BJ (cell line): Measurements from ENCODE around the gene ATAD3C. TPM values are rescaled to one million over a fixed set of nuclear protein-coding genes. Genes with fewer than 3 reads are reported as not detected.
"Not testable (repeated sequence)": the region's sequence is repeated elsewhere in the genome, so short reads cannot be mapped to it uniquely, and the experiment has no call there.

Experiments
- CTCF ChIA-PET: fragments of 350-600 bp; formaldehyde crosslinking; extraction: SDS; loops from one replicate; lab custom pipeline; 2021; ENCODE audit warnings: antibody characterized with exemption, inconsistent platforms; lab: Yijun Ruan, JAX
- POLR2A ChIA-PET: fragments of 300-600 bp; sonication (Branson Sonifier 250); formaldehyde crosslinking; extraction: SDS; loops from one replicate; lab custom pipeline; 2021; ENCODE audit warnings: antibody characterized with exemption; lab: Charles Lee
- DNase-seq: peaks from one replicate; pipeline ENCODE4 v3.0.0-alpha.2; 2011; ENCODE audit warnings: low read depth
- H3K27me3 ChIP-seq: 2 replicates; pipeline ENCODE4 v1.6.0; 2011; ENCODE audit warnings: low read length; ENCODE audit not compliant: control insufficient read depth, insufficient read depth
- H3K36me3 ChIP-seq: 2 replicates; pipeline ENCODE4 v1.5.1; 2011; ENCODE audit warnings: low read length; ENCODE audit not compliant: control insufficient read depth, insufficient read depth
- H3K4me3 ChIP-seq: 2 replicates; pipeline ENCODE4 v1.5.1; 2011; ENCODE audit warnings: low read depth, mild to moderate bottlenecking, control low read depth, low read length
- polyA plus RNA-seq: library from polyadenylated mRNA; depleted of rRNA; stranded (reverse); fragments of >200 nt; gene quantifications from 2 replicates; pipeline ENCODE4 v1.2.3, GENCODE V29; 2011
- TF ChIP-seq, protein P1 (sequence below): IDR thresholded peaks from 2 replicates; pipeline ENCODE4 v1.5.1; 2011; ENCODE audit warnings: low read depth, mild to moderate bottlenecking, control low read depth, inconsistent platforms, low read length, moderate library complexity; ENCODE audit not compliant: insufficient read depth

Gene ATAD3C
- polyA plus RNA-seq, 1 experiment, result 0.06 TPM

- TF ChIP-seq, protein P1, sequence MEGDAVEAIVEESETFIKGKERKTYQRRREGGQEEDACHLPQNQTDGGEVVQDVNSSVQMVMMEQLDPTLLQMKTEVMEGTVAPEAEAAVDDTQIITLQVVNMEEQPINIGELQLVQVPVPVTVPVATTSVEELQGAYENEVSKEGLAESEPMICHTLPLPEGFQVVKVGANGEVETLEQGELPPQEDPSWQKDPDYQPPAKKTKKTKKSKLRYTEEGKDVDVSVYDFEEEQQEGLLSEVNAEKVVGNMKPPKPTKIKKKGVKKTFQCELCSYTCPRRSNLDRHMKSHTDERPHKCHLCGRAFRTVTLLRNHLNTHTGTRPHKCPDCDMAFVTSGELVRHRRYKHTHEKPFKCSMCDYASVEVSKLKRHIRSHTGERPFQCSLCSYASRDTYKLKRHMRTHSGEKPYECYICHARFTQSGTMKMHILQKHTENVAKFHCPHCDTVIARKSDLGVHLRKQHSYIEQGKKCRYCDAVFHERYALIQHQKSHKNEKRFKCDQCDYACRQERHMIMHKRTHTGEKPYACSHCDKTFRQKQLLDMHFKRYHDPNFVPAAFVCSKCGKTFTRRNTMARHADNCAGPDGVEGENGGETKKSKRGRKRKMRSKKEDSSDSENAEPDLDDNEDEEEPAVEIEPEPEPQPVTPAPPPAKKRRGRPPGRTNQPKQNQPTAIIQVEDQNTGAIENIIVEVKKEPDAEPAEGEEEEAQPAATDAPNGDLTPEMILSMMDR, result no peak
- Histone ChIP-seq H3K27me3 (peaks cover 4% of the 10 kb centered on the region; the same call in 1 of the 2 replicates), H3K36me3 (no peaks in the 10 kb centered on the region), H3K4me3 (no peak overlapping the region)
- CTCF ChIA-PET, result interaction anchor here (1.3 to 3.2 kb wide), 4 partner anchors 12 to 29 kb away, joined by 3 to 25 read pairs (median 7); partner anchors contain the start of gene ATAD3C
- POLR2A ChIA-PET, result no interaction called here
- no peak for DNase-seq
Measured at GRCh38 chr1:1439546-1440261, 9.8 kb upstream of the ATAD3C start.

GRCh38 chr1:1440262-1441001 is 9.1 kb upstream of the ATAD3C start:
- ChIA-PET CTCF (interaction anchor here (0.6 to 3.5 kb wide), 12 partner anchors 10 to 89 kb away, joined by 3 to 25 read pairs (median 4); partner anchors contain the start of genes ATAD3C and AURKAIP1), POLR2A (no interaction called here)
- no peak for DNase-seq
- H3K36me3 ChIP-seq, result no peaks in the 10 kb centered on the region
- peaks cover 4% of the 10 kb centered on the region; the same call in 1 of the 2 replicates for H3K27me3 ChIP-seq
- TF ChIP-seq, protein P1, result no peak
- H3K4me3 ChIP-seq, result no peak overlapping the region

DNA sequence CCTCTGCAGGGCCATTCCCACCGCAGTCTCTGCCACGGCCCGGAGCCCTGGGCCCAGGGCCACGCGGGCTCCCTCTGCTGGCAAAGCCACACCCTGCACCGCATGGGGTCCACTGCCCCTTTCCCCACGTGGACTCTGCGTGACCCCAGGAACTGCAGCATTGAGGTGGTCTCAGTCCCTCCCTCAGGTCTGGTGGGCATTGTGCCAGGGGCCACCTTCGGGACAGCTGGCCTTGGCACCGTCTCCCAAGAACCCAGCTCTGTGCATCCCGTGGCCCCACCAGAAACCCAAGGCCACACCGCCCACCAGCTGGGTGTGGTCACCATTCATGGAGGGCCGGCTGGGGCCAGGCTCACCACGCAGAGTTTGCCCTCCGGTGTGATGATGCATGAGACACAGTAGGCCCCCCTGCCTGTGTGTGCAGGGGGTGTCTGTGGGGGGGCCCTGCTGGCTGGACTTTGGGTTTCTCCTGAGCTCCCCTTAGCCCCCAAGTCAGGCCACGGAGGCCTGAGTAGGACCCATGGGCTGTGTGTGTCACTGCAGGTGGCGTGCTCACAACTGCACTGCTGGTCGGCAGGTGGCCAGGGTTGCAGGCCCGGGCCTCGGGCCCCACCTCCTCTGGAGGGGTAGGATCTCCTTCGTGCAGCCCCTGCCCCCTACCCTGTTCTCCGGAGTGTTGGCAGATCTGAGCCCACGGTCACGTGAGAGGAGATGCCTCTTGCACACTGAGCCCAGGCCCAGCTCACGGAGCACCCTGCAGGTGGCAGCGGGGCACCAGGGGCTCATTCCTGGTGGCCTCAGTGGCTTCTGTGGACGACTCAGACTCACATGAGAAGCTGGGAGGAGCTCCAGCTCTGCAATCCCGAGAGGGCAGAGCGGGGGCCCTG is 8.2 kb upstream of the ATAD3C start:
- no peak for DNase-seq
- Histone ChIP-seq H3K27me3 (peaks cover 4% of the 10 kb centered on the region; the same call in 1 of the 2 replicates), H3K4me3 (no peak overlapping the region), H3K36me3 (no peaks in the 10 kb centered on the region)
- CTCF ChIA-PET, result interaction anchor here (0.6 to 3.5 kb wide), 12 partner anchors 10 to 93 kb away, joined by 3 to 25 read pairs (median 4); partner anchors contain the start of genes ATAD3C and AURKAIP1
- TF ChIP-seq, protein P1, result peak; percentile 92
- POLR2A ChIA-PET, result no interaction called here

DNA sequence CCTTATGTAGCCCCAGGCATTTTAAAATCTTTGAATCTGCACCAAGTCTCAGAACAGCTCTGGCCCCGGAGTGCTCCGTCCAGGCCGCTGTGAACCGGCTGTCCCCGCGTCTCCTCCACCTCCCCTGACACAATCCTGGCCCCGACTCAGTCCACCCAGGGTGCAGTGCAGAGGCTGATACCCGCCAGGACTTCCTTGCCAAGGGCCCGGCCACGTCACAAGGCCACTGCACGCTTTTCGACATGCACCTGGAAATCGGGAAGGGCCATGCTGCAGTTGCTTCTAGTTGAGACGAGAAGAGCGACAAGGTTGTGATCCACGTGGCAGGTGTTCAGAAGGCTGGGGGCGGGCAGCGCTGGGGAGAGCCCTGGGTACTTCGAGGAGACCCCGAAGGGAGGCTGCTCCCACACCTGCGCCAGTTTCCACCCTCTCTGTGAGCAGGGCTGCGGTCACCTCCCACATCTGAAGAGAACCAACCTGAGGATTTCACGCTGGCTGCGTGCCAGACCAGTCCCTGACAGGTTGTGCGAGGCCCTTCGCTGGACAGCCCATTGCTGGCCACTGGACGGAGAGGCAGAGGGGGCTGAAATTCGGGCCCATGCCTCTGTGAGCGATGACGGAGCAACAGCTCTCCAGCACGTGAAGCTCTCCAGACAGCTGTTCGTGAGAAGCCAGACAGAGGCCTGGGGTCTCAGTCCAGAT is 7.3 kb upstream of the ATAD3C start:
- TF ChIP-seq, protein P1, result no peak
- ChIA-PET POLR2A (no interaction called here), CTCF (interaction anchor here (2.0 to 3.5 kb wide), 4 partner anchors 10 to 67 kb away, joined by 5 to 25 read pairs (median 16); partner anchors contain the start of genes ATAD3C and AURKAIP1)
- Histone ChIP-seq H3K27me3 (no peaks in the 10 kb centered on the region), H3K36me3 (no peaks in the 10 kb centered on the region), H3K4me3 (no peak overlapping the region)
- DNase-seq, result no peak

DNA sequence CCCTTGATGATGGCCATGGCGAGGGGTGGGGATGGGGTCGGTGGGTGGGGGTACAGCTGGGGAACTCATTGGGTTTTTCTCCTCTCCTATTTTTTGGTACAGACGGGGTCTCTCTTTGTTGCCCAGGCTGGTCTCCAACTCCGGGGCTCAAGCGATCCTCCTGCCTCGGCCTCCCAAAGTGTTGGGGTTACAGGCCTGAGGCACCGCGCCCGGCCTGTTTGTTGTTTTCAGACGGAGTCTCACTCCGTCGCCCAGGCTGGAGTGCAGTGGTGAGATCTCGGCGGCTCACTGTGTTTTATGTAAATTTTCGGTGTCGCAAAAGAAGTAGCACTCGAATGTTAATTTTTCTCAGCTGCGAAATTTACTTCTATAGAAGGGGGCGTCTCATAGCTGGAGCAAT is 2.9 kb upstream of the ATAD3C start:
- H3K27me3 ChIP-seq, H3K36me3 ChIP-seq, H3K4me3 ChIP-seq, CTCF ChIA-PET, DNase-seq, POLR2A ChIA-PET: not testable (repeated sequence)

GRCh38 chr1:1450616-1451015 is 1.1 kb downstream of the ATAD3C start:
- DNase-seq, H3K4me3 ChIP-seq, H3K36me3 ChIP-seq, H3K27me3 ChIP-seq, POLR2A ChIA-PET: not testable (repeated sequence)
- CTCF ChIA-PET, result interaction anchor here (2.2 to 5.1 kb wide), 2 partner anchors 9 to 21 kb away, joined by 4 to 25 read pairs; no protein-coding TSS in a partner anchor
